Skeletal muscle cell (primary cell): ENCODE measurements around the gene FRMPD4.

ENCODE experiments used
- DNase-seq: peaks from one replicate; pipeline ENCODE4 v3.0.0-alpha.2; 2010; ENCODE audit warnings: low read depth
- H3K4me3 ChIP-seq: 2 replicates; pipeline ENCODE4 v1.5.1; 2011; ENCODE audit warnings: low read depth, mild to moderate bottlenecking, control low read depth, low read length, moderate library complexity

Gene FRMPD4

DNA sequence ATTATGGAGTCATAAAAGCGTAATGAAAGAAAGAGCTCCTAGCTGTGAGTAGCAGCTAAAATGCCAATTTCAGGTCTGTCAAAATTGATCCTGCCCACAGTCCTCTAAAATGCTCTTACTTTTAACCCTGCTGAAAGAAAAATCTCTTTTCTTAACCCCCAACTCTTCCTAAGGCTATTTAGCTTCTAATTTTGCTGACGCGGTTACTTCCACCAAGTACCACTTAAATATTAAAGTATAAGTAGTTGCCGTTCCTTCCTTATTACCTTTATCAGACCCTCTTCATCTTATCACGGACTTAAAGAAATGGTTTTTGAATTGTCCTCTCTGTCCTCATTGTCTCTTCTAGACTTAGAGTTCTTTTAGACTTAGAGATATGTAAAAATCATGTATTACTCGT is 272.2 kb downstream of the FRMPD4 start:
- DNase-seq = no peak
- H3K4me3 ChIP-seq = no peak overlapping the region

DNA sequence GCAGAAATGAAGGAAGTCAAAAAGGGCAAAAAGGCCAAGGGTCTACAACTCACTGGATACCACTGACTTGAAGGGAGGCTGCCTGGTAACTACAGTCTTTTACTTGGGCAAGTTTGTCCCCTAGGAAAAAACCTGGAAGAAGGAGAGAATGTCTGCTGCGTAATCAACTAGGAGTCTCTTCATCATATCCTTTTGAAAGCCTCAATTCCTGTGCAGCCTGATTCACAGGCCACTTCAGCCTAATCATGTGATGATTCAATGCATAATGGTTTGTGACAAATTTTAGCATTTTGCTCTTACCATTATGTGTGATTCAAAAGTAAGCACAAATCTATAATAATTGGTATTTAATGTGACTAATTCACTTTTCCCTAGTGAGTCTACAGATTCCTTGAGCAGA is 273.6 kb downstream of the FRMPD4 start:
- H3K4me3 ChIP-seq = no peak overlapping the region
- DNase-seq = no peak

DNA sequence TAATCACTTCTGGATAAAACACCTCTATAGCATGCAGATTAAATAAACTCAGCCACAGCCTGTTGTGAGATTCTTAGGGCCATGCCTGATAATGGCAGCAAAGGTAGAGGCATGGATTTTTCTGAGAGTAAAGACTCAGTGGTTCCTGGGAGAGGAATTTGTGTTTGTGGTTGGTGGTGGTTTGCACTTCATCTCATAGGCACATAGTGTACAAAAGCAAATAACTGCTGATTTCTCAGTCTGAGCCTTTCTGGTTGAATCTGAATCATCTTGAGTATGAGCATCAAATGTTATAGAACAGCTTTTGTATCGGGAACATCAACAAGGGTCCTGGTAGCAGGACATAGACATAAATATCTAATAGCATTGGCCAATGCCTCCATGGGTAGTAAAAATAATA is 274.3 kb downstream of the FRMPD4 start:
- no peak for DNase-seq
- no peak overlapping the region for H3K4me3 ChIP-seq

DNA sequence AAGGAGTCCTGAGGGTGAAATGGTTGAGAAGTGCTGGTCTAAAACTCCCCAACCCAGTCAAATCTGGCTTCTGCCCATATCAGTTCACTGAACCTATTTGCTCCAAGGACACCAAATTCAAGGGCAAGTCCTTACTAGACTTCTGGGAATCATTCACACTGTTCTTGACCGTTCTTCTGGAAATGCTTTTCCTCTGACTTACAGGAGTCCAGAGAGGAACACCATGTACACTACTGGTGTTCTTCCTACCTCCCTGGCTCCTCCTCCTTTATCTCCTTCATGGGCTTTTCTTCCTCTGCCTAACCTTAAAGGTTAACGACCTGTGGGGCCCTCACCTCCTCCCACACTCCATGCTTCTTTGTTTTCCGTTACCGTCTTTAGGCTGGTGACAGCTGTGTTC is 281.3 kb downstream of the FRMPD4 start:
- H3K4me3 ChIP-seq = no peak overlapping the region
- DNase-seq = no peak

DNA sequence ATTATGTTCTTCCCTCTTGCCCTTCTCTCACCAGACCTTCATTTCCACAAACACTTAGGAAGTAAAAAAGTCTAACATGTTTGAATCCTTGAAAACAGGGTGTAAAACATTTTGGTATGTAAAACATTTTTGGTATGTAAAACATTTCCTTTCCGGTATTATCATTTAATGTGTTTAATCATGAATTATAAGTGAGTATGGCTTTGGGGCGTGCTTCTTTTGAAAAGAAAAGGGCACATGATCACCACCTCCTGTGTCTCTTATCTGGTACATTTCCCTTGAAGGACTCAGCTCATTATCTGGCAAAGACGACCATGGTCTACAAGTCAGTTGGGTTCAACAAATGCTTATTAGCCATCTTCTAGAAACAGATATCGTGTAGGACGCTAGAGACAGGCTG is 283.6 kb downstream of the FRMPD4 start:
- no peak overlapping the region for H3K4me3 ChIP-seq
- DNase-seq = no peak

DNA sequence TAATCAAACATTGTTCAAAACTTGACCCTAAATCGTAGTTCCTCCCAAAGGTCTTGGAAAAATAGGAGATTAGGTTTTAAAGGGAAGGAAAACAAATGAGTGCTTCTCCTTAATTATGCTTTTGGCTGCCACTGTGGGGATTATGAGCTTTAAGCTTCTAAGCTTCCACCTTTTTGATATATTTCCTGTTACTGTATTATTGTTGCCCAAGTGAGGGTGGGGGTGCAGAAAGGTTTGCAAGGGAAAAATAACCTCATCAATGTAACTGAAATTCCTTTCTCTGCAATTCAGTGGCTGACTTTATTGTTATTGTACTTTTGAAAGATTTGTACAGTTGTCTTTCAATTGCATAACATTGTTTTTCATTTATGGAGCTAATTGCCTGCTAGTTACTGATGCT is 285.1 kb downstream of the FRMPD4 start:
- DNase-seq = no peak
- no peak overlapping the region for H3K4me3 ChIP-seq

DNA sequence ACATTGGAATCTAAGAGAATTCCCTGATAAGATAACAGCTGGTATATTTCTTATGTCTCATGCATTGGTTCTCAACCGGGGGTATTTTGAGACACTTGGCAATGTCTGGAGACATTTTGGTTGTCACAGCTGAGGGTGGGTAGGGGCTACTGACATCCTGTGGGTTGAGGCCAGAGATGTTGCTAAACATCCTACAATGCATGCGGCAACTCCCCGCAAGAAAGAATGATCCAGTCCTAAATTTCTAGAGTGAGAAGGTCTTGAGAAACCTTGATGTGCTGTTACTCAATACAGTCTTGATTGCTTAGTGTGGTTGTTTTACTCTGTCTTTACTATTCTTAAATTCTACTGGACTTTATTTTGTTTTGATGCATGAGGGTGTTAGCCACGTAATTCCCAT is 287.2 kb downstream of the FRMPD4 start:
- no peak for DNase-seq
- H3K4me3 ChIP-seq = no peak overlapping the region

DNA sequence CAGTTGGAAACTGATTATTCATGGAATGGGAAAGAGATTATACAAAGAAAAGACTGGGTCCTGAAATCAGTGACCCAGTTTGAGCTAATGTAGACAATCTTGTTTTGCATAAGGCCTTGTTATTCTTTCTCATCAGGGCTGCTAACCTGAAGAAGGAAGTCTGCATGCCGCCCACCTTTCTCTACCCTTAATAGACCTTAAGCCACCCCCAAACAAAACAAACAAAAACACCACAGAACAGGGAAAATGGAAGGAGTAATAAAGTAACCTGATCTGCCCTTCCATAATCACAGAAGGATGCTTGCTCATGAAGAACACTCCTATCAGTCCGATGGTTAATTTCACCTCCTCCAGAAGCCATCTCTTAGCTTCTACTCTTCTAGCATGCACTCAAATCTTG is 288.1 kb downstream of the FRMPD4 start:
- DNase-seq = no peak
- H3K4me3 ChIP-seq = no peak overlapping the region

DNA sequence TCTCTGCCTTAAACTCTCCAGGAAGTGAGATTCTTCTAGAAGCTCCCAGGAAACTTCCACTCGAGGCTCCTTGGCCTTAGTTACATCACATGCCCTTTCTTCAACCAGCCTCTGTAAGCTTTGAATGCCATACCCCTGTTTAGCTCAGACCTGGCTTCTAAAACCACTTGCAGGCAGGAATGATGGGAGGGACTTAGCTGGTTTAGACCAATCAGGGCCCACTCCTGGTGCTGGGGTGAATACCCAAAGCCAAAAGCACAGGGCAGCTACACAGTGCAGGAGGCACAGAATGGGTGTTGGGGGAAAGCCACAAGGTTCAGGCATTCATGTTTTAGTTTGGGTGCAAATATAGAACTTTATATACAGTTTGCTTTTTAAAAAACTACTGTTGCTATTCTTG is 296.2 kb downstream of the FRMPD4 start:
- DNase-seq = no peak
- no peak overlapping the region for H3K4me3 ChIP-seq

DNA sequence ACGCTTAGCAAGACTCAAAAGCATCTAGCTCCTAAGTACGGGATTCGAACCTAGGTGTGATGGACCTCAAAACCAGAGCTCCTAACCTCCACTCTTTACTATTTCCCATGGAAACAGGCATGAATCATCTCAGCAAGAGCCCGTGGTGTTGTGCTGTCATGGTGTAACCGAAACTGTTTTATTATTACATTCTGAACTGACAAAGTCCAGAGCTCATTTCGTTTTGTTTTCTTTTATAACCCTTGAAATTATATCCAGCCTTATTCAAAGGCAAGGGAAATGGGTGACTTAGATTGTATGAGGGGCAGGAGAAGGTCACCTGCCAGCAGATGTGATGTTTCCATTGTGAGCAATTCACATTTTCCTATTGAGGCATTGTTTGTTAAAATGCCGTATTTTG is 301.1 kb downstream of the FRMPD4 start:
- DNase-seq = no peak
- H3K4me3 ChIP-seq = no peak overlapping the region

DNA sequence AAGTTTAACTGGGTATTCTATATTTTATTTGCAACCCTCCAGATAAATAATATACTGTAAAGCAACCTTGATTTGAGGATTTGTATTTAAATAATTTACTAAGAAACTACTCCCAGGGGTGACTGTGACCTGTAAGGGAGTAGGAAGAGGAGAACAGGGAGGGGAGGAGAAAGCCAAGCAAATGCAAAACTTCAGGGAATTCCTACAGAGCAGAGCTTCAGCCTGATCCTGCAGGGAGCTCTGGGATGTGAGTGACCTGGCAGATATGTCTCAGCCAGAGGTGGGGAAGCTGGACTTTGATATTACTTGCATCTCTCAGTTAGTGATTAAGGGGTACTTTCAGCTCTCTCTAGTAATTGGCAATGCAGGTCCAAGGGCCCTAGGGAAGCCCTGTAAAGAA is 302.0 kb downstream of the FRMPD4 start:
- DNase-seq = no peak
- H3K4me3 ChIP-seq = no peak overlapping the region

DNA sequence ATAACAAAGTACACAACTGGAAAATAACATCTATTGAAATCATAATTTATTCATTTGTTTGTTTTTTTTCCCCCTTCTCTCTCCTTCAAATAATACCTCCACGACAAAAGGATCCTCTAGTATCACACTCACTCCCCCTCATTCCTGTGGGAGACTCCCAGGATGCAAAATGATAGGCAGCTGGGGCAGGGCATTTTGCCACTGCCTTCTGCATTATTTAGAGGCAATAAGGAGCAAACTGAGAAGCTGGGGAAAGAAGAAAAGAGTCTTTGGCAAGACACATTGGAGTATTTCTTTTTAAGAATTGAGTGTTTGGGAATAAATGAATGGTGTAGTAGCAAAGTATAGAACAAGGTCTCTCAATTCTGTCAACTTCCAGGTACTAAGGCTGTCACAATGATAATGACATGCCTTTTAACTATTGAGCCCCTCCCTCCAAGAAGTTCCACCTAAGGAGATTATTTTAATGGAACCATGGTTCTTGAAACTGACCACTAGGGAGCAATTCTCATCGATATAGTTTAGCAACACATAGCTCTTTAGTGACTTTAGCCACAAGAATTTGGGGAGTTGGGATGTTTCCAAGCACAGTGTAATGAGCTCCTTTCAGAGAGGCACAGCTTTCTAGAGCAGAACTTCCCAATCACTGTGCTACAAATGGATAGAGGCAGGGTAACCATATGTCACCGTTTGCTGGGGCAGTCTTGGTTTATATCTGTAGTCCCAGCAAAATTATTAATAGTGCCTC is 303.3 kb downstream of the FRMPD4 start:
- peak; percentile 73 for DNase-seq
- H3K4me3 ChIP-seq = no peak overlapping the region

DNA sequence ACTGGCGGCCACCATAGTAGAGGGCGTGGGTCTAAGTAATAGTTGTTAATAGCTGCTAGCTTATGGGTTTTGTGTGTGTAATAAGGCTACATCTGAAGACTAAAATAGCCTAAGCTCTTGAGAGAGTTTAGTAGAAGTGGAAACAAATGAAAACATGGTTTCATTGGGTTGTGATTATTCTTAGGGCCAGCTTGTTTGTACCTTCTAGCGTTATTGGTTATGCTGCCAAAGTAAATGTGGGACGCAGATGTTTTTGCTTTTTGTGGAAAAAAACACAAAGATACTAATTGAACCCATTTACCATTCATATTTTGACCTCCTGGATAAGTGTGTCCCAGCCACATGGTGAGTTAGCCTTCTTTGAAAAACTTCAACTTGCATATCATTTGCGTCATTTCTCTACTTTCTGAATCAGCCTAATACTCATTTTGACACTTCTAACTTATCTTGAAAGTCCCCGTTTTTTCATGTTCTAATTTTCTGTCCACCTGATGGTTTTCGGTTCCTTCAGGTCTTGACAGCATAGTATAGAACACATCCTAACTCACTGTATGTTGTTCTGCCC is 305.3 kb downstream of the FRMPD4 start:
- no peak for DNase-seq
- H3K4me3 ChIP-seq = no peak overlapping the region

DNA sequence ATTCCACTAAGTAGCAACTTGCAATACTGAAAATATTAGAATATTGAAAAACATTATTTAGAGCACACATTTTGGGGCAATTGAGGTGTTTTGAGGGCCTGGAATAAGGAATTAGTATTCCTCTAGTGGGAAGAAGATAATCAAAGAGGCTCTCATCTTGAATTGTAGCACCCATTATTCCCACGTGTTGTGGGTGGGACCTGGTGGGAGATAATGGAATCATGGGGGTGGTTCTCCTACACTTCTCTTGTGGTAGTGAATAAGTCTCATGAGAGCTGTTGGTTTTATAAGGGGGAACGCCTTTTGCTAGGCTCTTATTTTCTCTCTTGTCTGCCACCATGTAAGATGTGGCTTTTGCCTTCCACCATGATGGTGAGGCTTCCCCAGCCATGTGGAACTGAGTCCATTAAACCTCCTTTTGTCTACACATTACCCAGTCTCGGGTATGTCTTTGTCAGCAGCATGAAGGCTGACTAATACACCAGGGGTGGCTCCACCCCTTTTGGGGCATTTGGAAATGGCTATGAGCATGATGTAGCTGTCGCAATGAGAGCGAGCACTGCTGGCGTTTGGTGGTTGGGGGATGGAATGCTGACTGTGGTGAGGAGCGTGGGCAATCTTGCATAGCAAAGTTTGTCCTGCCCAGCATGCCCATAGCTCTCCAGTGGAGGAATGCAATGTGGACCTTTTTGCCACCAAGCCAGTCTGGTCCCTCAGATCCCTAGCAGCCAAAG is 308.2 kb downstream of the FRMPD4 start:
- DNase-seq = peak; percentile 64
- H3K4me3 ChIP-seq = no peak overlapping the region

DNA sequence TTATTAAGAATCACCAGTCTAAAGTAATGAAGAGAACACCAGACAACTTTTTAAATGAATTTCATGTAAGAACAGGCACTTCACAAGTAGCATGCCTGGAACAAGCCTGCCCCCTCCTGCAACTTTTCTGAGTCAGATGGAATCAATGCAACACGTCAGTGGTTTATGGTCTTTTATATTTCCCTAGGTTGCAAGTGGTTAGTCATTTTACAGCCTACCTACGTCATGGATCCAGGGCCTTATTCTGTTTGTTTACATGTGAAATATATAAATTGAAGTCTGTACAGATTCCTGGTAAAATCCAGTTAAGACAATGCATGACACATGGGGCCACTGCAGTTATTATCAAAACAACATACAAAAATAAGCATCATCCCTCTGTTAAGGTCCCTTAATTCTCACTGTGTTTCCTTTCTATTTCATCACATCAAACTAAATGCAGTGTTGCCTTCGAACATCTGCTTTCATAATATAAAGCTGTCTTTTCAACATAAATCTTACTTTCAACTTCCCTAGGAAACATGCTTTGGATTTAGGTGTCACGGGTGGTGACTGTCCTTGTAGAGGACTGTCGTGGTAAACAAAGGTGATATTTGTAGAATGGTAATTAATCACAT is 309.3 kb downstream of the FRMPD4 start:
- no peak overlapping the region for H3K4me3 ChIP-seq
- DNase-seq = peak; percentile 88

DNA sequence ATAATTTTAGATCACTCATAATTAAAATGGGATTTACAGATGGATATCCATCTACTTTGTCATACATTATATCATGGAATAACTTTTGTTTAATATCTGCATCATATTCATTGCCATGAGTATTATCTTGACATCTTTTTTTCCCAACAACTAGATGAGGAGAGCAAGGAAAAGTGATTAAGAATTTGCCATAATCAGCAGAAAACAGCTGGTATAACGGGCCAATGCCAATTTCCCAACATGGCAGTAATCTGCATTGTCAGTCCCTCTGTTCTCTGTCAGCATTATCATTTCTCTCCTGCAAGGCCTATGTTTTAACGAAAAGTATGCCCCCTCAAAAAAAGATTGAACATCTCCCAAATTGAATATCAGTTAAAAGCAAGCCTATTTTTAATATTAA is 314.0 kb downstream of the FRMPD4 start:
- no peak overlapping the region for H3K4me3 ChIP-seq

DNA sequence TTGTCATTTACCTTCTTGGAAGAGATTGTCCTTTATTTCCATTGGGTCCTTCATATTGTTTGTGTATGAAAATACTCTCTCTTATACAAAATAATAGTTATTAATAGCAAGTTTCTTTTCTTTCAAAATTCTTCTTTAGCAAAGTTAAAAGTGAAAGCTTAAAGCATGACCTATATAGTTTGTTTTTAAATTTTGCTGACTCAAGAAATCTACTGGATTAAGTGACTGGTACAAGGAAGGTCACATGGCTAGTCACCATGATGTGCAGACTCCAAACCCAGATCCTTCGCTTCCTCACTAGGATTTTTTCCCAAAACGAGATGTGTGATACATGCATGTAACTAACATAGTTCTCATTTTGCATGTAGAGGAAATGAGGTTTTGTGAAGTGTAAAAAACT is 322.7 kb downstream of the FRMPD4 start:
- no peak overlapping the region for H3K4me3 ChIP-seq
- DNase-seq = no peak

More for the DNA sequence above, 314.0 kb downstream of the FRMPD4 start:
- no peak for DNase-seq

DNA sequence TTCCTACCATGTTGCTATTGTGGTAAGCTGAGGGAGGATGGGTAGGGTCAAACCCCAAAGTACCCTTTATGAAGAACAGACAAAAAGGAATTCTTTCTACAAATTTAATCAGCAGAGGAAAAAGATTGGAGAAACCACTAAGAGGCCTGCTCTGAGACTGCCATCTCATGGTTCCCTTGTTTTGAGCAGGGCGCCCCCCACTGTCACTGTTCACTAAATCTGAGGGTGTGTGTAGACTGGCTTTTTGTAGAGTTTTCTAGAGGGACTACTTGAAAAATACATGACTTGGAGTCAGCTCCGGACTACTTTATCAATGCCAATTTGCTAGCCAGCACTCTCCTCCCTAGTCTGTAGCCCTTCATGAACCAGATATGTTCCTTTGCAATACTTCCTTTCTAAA is 324.8 kb downstream of the FRMPD4 start:
- DNase-seq = no peak
- no peak overlapping the region for H3K4me3 ChIP-seq

DNA sequence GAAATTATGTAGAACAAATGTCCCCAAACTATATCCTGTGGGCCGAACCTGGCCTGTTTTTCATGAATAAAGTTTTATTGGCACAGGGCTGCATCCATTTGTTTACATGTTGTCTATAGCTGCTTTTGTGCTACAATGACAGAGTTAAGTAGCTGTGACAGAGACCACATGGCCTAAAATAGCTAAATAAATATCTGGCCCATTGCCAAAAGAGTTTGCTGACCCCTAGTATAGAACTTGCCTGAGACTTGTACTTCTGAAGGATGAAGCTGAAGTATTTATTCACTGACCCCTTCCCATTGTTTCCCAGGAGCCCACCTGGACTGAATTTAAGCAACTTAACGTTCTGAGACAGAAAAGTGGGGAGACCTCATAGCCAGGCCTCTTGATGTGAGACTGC is 325.6 kb downstream of the FRMPD4 start:
- DNase-seq = no peak
- no peak overlapping the region for H3K4me3 ChIP-seq

DNA sequence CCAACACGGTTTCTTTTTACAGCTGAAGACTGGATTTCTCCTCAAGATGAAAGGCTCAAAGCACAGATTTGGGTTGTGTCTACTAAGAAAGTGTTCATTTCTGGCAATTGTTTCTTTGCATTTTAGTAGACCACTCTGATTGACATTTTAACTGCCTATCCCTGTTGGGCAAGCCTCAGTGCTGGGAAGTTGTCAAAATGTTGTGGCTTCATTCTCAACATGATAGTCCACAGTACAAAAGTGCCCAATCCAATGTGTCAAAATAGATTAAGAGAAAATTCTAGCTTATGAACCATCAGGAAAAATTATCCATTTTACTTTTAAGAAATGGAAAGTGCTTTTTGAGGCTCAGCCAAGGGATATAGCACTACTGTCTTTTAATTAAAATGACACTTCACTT is 329.0 kb downstream of the FRMPD4 start:
- no peak overlapping the region for H3K4me3 ChIP-seq
- DNase-seq = no peak
